HepG2 (cell line): ENCODE data around the gene PLA2G2E. TPM values are rescaled to one million over a fixed set of nuclear protein-coding genes. Genes with fewer than 3 reads are reported as not detected.

Experiments used
- AKAP8 ChIP-seq: sonication (generic); formaldehyde crosslinking; IDR thresholded peaks from 2 replicates; pipeline ENCODE4 v1.5.1; 2020; ENCODE audit warnings: mild to moderate bottlenecking, missing genetic modification reagents
- ATAD3A ChIP-seq: sonication (generic); formaldehyde crosslinking; IDR thresholded peaks from 2 replicates; pipeline ENCODE4 v1.4.0; 2020; ENCODE audit warnings: missing genetic modification reagents
- BRCA1 ChIP-seq: sonication (generic); formaldehyde crosslinking; IDR thresholded peaks from 2 replicates; pipeline ENCODE4 v1.4.0; 2020; ENCODE audit warnings: missing genetic modification reagents
- EHMT2 ChIP-seq: fragments of 200-600 bp; sonication (generic); IDR thresholded peaks from 2 replicates; pipeline ENCODE4 v1.7.0; 2017; ENCODE audit warnings: antibody characterized with exemption, low read depth, low read length, borderline replicate concordance
- GZF1 ChIP-seq: sonication (generic); formaldehyde crosslinking; IDR thresholded peaks from 2 replicates; pipeline ENCODE4 v1.5.1; 2020; ENCODE audit warnings: mild to moderate bottlenecking, missing genetic modification reagents
- JUNB ChIP-seq: sonication (generic); formaldehyde crosslinking; IDR thresholded peaks from 2 replicates; pipeline ENCODE4 v1.8.0; 2022; ENCODE audit warnings: missing genetic modification reagents, mild to moderate bottlenecking, borderline replicate concordance
- KDM3A ChIP-seq: IDR thresholded peaks from 2 replicates; pipeline ENCODE4 v1.6.1; 2018; ENCODE audit warnings: low read depth, missing compliant biosample characterization
- MTF2 ChIP-seq: sonication (generic); formaldehyde crosslinking; IDR thresholded peaks from 2 replicates; pipeline ENCODE4 v1.5.0; 2020; ENCODE audit warnings: missing genetic modification reagents, borderline replicate concordance
- SMAD3 ChIP-seq: sonication (generic); formaldehyde crosslinking; IDR thresholded peaks from 2 replicates; pipeline ENCODE4 v1.4.0; 2020; ENCODE audit warnings: missing genetic modification reagents
- TARDBP ChIP-seq: sonication (generic); formaldehyde crosslinking; IDR thresholded peaks from 2 replicates; pipeline ENCODE4 v1.8.0; 2022; ENCODE audit warnings: mild to moderate bottlenecking, missing genetic modification reagents
- ZBTB21 ChIP-seq: sonication (generic); formaldehyde crosslinking; IDR thresholded peaks from 2 replicates; pipeline ENCODE4 v1.4.0; 2020; ENCODE audit warnings: missing genetic modification reagents
- ZBTB7B ChIP-seq: sonication (generic); formaldehyde crosslinking; IDR thresholded peaks from 2 replicates; pipeline ENCODE4 v1.4.0; 2020; ENCODE audit warnings: missing genetic modification reagents
- ZNF431 ChIP-seq: sonication (generic); formaldehyde crosslinking; IDR thresholded peaks from 2 replicates; pipeline ENCODE4 v1.9.0; 2022; ENCODE audit warnings: missing genetic modification reagents, low read depth, mild to moderate bottlenecking, borderline replicate concordance
- ZNF644 ChIP-seq: IDR thresholded peaks from 2 replicates; pipeline ENCODE4 v1.6.1; 2016; ENCODE audit warnings: low read depth
- ZSCAN12 ChIP-seq: sonication (generic); formaldehyde crosslinking; IDR thresholded peaks from 2 replicates; pipeline ENCODE4 v1.9.0; 2021; ENCODE audit warnings: mild to moderate bottlenecking, missing genetic modification reagents
- polyA plus RNA-seq, 8 experiments: library from polyadenylated mRNA; depleted of rRNA in 3 of 8; stranded (reverse) in 7 of 8; unstranded in 1 of 8; fragments of >200 nt; fragmentation: Illumina TruSeq in 4 of 8; extraction: Trizol in 4 of 8; gene quantifications; 2 replicates each; pipeline versions ENCODE4 v1.2.1 to v1.2.3, GENCODE V29; 2011 to 2016; ENCODE audit warnings: low read depth in 4 of 8, missing spikeins in 1 of 8, mixed read lengths in 1 of 8; ENCODE audit not compliant: insufficient read depth in 1 of 8
- total RNA-seq, 5 experiments: library from RNA; depleted of rRNA; stranded (reverse); fragments of >200 nt; fragmentation: Illumina TruSeq; extraction: Trizol; gene quantifications; 2 replicates each; pipeline ENCODE4 v1.2.3, GENCODE V29; 2016; ENCODE audit warnings: low read depth in 1 of 5
- TF ChIP-seq, protein P1 (sequence below): sonication (generic); formaldehyde crosslinking; IDR thresholded peaks from 2 replicates; pipeline ENCODE4 v1.8.1; 2023; ENCODE audit warnings: mild to moderate bottlenecking, moderate library complexity, missing genetic modification reagents
- TF ChIP-seq, protein P2 (sequence below): sonication (generic); formaldehyde crosslinking; IDR thresholded peaks from 2 replicates; pipeline ENCODE4 v1.9.0; 2022; ENCODE audit warnings: missing genetic modification reagents, mild to moderate bottlenecking, borderline replicate concordance
- TF ChIP-seq, protein P3 (sequence below): sonication (generic); formaldehyde crosslinking; IDR thresholded peaks from 2 replicates; pipeline ENCODE4 v1.8.1; 2023; ENCODE audit warnings: mild to moderate bottlenecking, missing genetic modification reagents
- TF ChIP-seq, protein P4 (sequence below): sonication (generic); formaldehyde crosslinking; IDR thresholded peaks from 2 replicates; pipeline ENCODE4 v1.5.0; 2020; ENCODE audit warnings: mild to moderate bottlenecking, low read depth, missing genetic modification reagents, borderline replicate concordance
- TF ChIP-seq, protein P5 (sequence below): sonication (generic); formaldehyde crosslinking; IDR thresholded peaks from 2 replicates; pipeline ENCODE4 v1.4.0; 2020; ENCODE audit warnings: low read depth, missing genetic modification reagents

PLA2G2E gene
- total and polyA plus RNA-seq, 2 of the 13 experiments (the other 11 are each of a cell fraction or from before 2014, with no cell fraction given) = not detected

DNA sequence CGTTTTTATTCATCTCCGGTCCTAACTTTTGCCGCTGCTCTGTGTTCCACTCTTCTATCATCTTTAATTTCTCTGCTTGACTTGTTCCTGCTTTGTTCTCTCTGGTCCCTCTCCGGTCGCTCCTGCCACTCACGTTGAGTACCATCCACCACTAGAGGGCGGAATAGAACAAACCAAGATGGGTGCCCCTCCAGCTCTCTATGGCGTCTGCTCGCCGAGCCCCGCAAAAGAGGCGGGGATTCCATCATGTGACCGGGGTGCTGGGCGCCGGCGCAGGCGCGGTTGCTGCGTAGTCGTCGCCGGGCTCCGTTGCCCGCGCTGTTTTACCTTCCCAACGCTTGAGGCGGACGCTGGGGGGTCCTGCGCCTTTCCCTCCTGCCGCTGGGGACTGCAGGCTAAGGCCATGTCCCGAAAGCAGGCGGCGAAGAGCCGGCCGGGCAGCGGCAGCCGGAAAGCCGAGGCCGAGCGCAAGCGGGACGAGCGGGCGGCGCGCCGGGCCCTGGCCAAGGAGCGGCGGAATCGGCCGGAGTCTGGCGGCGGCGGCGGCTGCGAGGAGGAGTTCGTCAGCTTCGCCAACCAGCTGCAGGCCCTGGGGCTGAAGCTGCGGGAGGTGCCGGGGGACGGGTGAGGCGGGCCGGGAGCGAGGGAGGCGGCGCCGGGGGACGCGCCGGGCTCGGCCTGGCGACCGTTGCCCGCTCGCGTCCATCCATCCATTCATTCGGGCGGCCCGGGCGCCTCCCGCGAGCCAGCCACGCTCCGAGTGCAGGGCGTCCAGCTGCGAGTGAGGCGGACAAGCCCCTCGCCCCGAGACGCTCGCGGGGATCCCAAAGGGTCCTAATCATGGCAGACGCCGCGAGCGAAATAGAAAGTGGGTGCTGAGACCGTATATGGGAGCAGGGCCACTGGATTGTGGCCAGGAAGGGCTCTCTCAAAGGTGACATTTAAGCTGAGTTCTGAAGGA lies 41.0 kb downstream of the PLA2G2E start, which contains the start of gene OTUD3 (continued):
- peak; percentile 71 for TF ChIP-seq ZNF644 (CRISPR knock-in tag)
- TF ChIP-seq ZSCAN12 = peak; percentile 77
- TF ChIP-seq, protein P1, sequence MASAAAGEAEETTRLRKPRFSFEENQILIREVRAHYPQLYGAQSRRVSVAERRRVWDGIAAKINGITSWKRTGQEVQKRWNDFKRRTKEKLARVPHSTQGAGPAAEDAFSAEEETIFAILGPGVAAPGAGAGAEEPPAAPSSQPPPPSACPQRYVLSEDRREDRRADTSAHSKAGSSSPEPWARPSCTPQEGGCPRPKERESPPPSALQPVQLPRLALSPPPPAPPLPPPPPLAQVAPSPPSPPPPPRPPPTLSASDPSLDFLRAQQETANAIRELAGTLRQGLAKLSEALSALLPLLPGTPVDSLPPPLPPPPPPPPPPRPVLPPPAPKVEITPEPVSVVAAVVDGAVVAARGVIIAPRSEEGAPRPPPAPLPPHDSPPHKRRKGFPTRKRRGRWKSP (CRISPR knock-in tag) = peak; percentile 90
- TF ChIP-seq KDM3A = peak; percentile 75; the same call in 1 of the 2 replicates
- TF ChIP-seq, protein P2, sequence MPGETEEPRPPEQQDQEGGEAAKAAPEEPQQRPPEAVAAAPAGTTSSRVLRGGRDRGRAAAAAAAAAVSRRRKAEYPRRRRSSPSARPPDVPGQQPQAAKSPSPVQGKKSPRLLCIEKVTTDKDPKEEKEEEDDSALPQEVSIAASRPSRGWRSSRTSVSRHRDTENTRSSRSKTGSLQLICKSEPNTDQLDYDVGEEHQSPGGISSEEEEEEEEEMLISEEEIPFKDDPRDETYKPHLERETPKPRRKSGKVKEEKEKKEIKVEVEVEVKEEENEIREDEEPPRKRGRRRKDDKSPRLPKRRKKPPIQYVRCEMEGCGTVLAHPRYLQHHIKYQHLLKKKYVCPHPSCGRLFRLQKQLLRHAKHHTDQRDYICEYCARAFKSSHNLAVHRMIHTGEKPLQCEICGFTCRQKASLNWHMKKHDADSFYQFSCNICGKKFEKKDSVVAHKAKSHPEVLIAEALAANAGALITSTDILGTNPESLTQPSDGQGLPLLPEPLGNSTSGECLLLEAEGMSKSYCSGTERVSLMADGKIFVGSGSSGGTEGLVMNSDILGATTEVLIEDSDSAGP (CRISPR knock-in tag) = peak; percentile 68; the same call in 1 of the 2 replicates
- TF ChIP-seq, protein P3, sequence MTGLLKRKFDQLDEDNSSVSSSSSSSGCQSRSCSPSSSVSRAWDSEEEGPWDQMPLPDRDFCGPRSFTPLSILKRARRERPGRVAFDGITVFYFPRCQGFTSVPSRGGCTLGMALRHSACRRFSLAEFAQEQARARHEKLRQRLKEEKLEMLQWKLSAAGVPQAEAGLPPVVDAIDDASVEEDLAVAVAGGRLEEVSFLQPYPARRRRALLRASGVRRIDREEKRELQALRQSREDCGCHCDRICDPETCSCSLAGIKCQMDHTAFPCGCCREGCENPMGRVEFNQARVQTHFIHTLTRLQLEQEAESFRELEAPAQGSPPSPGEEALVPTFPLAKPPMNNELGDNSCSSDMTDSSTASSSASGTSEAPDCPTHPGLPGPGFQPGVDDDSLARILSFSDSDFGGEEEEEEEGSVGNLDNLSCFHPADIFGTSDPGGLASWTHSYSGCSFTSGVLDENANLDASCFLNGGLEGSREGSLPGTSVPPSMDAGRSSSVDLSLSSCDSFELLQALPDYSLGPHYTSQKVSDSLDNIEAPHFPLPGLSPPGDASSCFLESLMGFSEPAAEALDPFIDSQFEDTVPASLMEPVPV = peak; percentile 73; the same call in 1 of the 2 replicates
- TF ChIP-seq, protein P4, sequence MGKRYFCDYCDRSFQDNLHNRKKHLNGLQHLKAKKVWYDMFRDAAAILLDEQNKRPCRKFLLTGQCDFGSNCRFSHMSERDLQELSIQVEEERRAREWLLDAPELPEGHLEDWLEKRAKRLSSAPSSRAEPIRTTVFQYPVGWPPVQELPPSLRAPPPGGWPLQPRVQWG (CRISPR knock-in tag) = no peak
- TF ChIP-seq JUNB (CRISPR knock-in tag) = no peak
- no peak for TF ChIP-seq ATAD3A (CRISPR knock-in tag)
- no peak for TF ChIP-seq EHMT2
- TF ChIP-seq ZBTB21 (CRISPR knock-in tag) = no peak
- TF ChIP-seq AKAP8 = peak; percentile 67; the same call in 1 of the 2 replicates
- TF ChIP-seq, protein P5, sequence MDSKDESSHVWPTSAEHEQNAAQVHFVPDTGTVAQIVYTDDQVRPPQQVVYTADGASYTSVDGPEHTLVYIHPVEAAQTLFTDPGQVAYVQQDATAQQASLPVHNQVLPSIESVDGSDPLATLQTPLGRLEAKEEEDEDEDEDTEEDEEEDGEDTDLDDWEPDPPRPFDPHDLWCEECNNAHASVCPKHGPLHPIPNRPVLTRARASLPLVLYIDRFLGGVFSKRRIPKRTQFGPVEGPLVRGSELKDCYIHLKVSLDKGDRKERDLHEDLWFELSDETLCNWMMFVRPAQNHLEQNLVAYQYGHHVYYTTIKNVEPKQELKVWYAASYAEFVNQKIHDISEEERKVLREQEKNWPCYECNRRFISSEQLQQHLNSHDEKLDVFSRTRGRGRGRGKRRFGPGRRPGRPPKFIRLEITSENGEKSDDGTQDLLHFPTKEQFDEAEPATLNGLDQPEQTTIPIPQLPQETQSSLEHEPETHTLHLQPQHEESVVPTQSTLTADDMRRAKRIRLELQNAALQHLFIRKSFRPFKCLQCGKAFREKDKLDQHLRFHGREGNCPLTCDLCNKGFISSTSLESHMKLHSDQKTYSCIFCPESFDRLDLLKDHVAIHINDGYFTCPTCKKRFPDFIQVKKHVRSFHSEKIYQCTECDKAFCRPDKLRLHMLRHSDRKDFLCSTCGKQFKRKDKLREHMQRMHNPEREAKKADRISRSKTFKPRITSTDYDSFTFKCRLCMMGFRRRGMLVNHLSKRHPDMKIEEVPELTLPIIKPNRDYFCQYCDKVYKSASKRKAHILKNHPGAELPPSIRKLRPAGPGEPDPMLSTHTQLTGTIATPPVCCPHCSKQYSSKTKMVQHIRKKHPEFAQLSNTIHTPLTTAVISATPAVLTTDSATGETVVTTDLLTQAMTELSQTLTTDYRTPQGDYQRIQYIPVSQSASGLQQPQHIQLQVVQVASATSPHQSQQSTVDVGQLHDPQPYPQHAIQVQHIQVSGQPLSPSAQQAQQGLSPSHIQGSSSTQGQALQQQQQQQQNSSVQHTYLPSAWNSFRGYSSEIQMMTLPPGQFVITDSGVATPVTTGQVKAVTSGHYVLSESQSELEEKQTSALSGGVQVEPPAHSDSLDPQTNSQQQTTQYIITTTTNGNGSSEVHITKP = 0 out of 2 replicates have a peak, but pooled peaks have one; percentile 24
- TF ChIP-seq MTF2 (CRISPR knock-in tag) = peak; percentile 63; the same call in 1 of the 2 replicates
- peak; percentile 76 for TF ChIP-seq TARDBP (CRISPR knock-in tag)
- TF ChIP-seq GZF1 = no peak
- TF ChIP-seq ZBTB7B (CRISPR knock-in tag) = peak; percentile 53; the same call in 1 of the 2 replicates
- TF ChIP-seq SMAD3 (CRISPR knock-in tag) = 0 out of 2 replicates have a peak, but pooled peaks have one; percentile 38
- TF ChIP-seq ZNF431 (CRISPR knock-in tag) = 0 out of 2 replicates have a peak, but pooled peaks have one; percentile 48
- TF ChIP-seq BRCA1 (CRISPR knock-in tag) = 0 out of 2 replicates have a peak, but pooled peaks have one; percentile 26
